Stimulated activated CD8-positive, alpha-beta memory T cell treated with anti-CD3 and anti-CD28 coated beads, Interleukin-2, amount 100 ng/mL, for 1 hour (primary cell): Measurements from ENCODE around the gene TUBA8.
"Not testable (repeated sequence)": the region's sequence is repeated elsewhere in the genome, so short reads cannot be mapped to it uniquely, and the experiment has no call there.

ENCODE experiments used
- DNase-seq, 2 donors: peaks; one replicate each; pipeline ENCODE4 v3.0.0-alpha.2; 2020; ENCODE audit warnings: low read depth in 2 of 2

The TUBA8 gene

DNA sequence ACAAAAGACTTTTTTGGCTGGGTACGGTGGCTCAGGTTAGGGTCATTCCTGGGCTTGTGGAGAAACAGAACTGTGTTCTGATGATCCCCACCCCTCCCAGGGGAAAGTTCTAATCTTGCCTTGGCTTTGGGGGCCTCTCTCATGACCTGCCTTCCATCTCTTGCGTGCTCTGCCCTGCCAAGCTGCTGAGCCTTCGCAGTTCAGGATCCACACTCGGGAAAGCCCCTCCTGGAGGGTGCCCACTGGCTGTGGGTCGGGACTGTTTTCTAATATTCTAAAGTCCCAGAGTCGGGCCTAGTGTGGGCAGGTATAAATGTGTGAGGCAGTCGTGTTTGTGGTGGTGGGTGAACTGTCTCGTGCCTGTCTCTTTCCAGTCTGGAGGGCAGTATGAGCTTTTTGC lies 62.2 kb downstream of the TUBA8 start:
- not testable (repeated sequence) for DNase-seq

DNA sequence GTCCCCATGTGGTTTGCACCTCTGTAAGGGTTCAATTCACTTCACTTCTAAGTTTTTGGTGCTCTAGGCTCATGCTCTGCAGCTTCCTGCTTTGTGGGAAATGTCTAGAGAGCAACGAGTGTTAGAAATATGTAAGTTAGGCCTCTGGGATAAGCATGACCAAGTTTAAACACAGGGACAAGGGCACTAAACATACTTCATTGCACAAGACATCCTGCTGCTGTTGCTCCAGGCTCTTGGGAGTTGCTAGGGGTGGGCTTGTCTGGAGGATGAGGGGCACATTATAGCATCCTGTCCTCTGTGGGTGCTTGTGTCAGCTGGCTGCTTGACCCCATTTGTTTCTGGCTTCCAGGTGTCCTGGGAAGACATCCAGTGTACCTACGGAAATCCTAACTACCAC lies 62.8 kb downstream of the TUBA8 start:
- not testable (repeated sequence) for DNase-seq
